ENCODE measurements around the gene ANKRD23. TPM values are rescaled to one million over a fixed set of nuclear protein-coding genes. Genes with fewer than 3 reads are reported as not detected.

Gene ANKRD23
- total and polyA plus RNA-seq, 2 of the 13 experiments (the other 11 are each of a cell fraction or from before 2014, with no cell fraction given) = 1.5 to 1.6 TPM

DNA sequence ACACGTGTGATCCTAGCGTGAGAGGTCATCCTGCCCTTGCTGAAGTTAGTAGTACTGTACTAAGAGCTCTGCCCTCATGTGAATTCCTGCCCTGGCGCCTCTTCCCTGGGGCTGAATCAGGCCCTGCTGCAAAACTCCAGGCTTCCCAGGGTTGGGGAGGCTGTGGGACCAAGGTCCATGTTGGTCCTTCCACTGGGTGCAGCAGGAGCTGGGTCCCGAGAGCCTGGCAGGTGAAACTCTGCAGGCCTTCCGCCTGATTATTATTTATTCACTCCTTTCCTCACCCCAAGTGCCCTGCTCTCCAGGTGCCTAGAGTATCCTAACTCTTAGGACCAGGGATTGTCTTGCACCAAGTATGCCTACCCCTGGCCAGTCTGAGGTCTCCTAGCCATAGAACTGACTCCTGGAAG is 33.0 kb downstream of the ANKRD23 start (continued):
- TF ChIP-seq, protein P1, sequence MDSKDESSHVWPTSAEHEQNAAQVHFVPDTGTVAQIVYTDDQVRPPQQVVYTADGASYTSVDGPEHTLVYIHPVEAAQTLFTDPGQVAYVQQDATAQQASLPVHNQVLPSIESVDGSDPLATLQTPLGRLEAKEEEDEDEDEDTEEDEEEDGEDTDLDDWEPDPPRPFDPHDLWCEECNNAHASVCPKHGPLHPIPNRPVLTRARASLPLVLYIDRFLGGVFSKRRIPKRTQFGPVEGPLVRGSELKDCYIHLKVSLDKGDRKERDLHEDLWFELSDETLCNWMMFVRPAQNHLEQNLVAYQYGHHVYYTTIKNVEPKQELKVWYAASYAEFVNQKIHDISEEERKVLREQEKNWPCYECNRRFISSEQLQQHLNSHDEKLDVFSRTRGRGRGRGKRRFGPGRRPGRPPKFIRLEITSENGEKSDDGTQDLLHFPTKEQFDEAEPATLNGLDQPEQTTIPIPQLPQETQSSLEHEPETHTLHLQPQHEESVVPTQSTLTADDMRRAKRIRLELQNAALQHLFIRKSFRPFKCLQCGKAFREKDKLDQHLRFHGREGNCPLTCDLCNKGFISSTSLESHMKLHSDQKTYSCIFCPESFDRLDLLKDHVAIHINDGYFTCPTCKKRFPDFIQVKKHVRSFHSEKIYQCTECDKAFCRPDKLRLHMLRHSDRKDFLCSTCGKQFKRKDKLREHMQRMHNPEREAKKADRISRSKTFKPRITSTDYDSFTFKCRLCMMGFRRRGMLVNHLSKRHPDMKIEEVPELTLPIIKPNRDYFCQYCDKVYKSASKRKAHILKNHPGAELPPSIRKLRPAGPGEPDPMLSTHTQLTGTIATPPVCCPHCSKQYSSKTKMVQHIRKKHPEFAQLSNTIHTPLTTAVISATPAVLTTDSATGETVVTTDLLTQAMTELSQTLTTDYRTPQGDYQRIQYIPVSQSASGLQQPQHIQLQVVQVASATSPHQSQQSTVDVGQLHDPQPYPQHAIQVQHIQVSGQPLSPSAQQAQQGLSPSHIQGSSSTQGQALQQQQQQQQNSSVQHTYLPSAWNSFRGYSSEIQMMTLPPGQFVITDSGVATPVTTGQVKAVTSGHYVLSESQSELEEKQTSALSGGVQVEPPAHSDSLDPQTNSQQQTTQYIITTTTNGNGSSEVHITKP (CRISPR knock-in tag; IDR thresholded peaks at IDR 0.05; ENCODE audit: low read depth) = no peak
- TF ChIP-seq SMC3 (IDR thresholded peaks at IDR 0.05; ENCODE audit: low read length) (no peak), SRF (IDR thresholded peaks at IDR 0.05; ENCODE audit: low read depth, low read length) (no peak), PHB2 (IDR thresholded peaks at IDR 0.05; ENCODE audit: partially characterized antibody) (no peak), BRD4 (CRISPR knock-in tag; IDR thresholded peaks at IDR 0.05) (no peak), ARNTL (CRISPR knock-in tag; IDR thresholded peaks at IDR 0.05) (peak; percentile 81; the same call in 1 of the 2 replicates), PHF21A (CRISPR knock-in tag; IDR thresholded peaks at IDR 0.05) (peak; percentile 82), ZBTB40 (IDR thresholded peaks at IDR 0.05) (no peak), ZBTB40 (CRISPR knock-in tag; IDR thresholded peaks at IDR 0.05) (peak; percentile 37; the same call in 1 of the 2 replicates), RFX5 (IDR thresholded peaks at IDR 0.05; ENCODE audit: low read depth, low read length) (no peak), CCAR2 (optimal IDR thresholded peaks at IDR 0.05; ENCODE audit: low read depth, low read length) (no peak), ZNF12 (CRISPR knock-in tag; IDR thresholded peaks at IDR 0.05) (no peak), TP53 (CRISPR knock-in tag; conservative IDR thresholded peaks at IDR 0.05) (no peak), HNRNPUL1 (IDR thresholded peaks at IDR 0.05; ENCODE audit: low read depth, low read length) (no peak), MZF1 (CRISPR knock-in tag; IDR thresholded peaks at IDR 0.05; ENCODE audit: borderline replicate concordance) (no peak), SATB2 (CRISPR knock-in tag; IDR thresholded peaks at IDR 0.05) (no peak), ZBTB7B (CRISPR knock-in tag; IDR thresholded peaks at IDR 0.05) (peak; percentile 31; the same call in 1 of the 2 replicates)
- TF ChIP-seq, protein P2, sequence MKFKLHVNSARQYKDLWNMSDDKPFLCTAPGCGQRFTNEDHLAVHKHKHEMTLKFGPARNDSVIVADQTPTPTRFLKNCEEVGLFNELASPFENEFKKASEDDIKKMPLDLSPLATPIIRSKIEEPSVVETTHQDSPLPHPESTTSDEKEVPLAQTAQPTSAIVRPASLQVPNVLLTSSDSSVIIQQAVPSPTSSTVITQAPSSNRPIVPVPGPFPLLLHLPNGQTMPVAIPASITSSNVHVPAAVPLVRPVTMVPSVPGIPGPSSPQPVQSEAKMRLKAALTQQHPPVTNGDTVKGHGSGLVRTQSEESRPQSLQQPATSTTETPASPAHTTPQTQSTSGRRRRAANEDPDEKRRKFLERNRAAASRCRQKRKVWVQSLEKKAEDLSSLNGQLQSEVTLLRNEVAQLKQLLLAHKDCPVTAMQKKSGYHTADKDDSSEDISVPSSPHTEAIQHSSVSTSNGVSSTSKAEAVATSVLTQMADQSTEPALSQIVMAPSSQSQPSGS (CRISPR knock-in tag; IDR thresholded peaks at IDR 0.05) = no peak

Data from HepG2 (cell line).